ENCODE data around the gene ARHGAP32. TPM values are rescaled to one million over a fixed set of nuclear protein-coding genes. Genes with fewer than 3 reads are reported as not detected.

Gene ARHGAP32
- total RNA-seq, 2 experiments from 2014 or later: not detected

DNA sequence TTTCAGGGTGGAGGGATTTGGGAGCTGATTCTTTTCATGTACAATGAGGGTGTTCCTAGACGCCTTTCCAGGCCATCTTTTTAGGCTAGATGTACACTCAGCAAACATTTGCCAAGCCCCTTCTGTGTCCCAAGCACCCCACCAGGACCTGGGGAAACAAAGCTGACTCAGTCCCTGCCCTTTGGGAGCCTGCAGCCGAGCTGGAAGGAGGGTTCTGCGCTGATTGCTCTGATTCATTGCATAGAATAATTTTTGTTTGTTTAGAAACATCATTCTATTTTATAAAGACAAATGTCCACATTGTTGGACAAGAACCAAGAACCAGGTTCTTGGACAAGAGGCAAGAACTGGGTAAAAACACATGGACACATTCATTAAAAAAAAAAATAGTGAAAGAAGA lies 266.1 kb downstream of the ARHGAP32 start:
- ChIA-PET POLR2A (interaction anchor here (0.7 kb wide), 1 partner anchor 57 kb away, joined by 3 read pairs; no protein-coding TSS in a partner anchor), CTCF (ENCODE audit: unreplicated experiment) (no interaction called here)
- H3K4me1 ChIP-seq (ENCODE audit: insufficient read depth, low read length, poor library complexity, severe bottlenecking): no peaks in the 10 kb centered on the region
- H4K20me1 ChIP-seq (ENCODE audit: insufficient read depth, low read length): no peaks in the 10 kb centered on the region
- no peak overlapping the region for H3K27ac ChIP-seq (ENCODE audit: low read depth, low read length, poor library complexity, severe bottlenecking)
- no peak overlapping the region for H3K4me2 ChIP-seq (ENCODE audit: low read length)
- H3K9me2 ChIP-seq (ENCODE audit: insufficient read depth, low read length): no peaks in the 10 kb centered on the region
- DNase-seq (ENCODE audit: low spot score): no peak
- no peaks in the 10 kb centered on the region for H3K36me3 ChIP-seq (ENCODE audit: insufficient read depth, low read length)
- H3K9me3 ChIP-seq (ENCODE audit: low read length): no peaks in the 10 kb centered on the region
- TF ChIP-seq EZH2phosphoT487 (IDR thresholded peaks at IDR 0.05; ENCODE audit: borderline replicate concordance, low read depth, low read length): no peak
- TF ChIP-seq, protein P1, sequence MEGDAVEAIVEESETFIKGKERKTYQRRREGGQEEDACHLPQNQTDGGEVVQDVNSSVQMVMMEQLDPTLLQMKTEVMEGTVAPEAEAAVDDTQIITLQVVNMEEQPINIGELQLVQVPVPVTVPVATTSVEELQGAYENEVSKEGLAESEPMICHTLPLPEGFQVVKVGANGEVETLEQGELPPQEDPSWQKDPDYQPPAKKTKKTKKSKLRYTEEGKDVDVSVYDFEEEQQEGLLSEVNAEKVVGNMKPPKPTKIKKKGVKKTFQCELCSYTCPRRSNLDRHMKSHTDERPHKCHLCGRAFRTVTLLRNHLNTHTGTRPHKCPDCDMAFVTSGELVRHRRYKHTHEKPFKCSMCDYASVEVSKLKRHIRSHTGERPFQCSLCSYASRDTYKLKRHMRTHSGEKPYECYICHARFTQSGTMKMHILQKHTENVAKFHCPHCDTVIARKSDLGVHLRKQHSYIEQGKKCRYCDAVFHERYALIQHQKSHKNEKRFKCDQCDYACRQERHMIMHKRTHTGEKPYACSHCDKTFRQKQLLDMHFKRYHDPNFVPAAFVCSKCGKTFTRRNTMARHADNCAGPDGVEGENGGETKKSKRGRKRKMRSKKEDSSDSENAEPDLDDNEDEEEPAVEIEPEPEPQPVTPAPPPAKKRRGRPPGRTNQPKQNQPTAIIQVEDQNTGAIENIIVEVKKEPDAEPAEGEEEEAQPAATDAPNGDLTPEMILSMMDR (conservative IDR thresholded peaks at IDR 0.05; ENCODE audit: low read length): no peak
- H3K79me2 ChIP-seq (ENCODE audit: insufficient read depth, low read depth, low read length): no peaks in the 10 kb centered on the region
- intact Hi-C loops (cut with micrococcal nuclease; ENCODE audit: unreplicated experiment): no loop called here
- no peak overlapping the region for H3K4me3 ChIP-seq (ENCODE audit: low read depth, low read length, poor library complexity, severe bottlenecking)
- H2AFZ ChIP-seq (ENCODE audit: low read length): no peak overlapping the region
- BruUV-seq (replicated peaks): no TSS peak

DNA sequence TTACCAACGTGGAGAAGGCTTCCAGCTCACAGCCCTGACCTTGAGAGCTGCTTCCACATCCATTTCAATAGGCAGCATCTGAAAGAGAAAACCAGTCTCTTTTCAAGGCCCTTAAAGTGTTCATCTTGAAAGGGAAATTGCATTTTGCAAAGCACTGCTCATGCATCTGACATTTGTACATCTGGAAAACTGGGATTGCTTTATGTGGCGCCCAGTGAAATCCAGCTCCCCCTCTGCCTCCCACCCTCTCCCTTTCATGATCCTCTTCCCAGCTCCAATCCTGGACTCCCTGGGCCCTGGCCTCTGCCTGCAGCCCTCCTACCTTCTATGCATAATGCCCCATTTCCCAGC lies 266.9 kb downstream of the ARHGAP32 start:
- Histone ChIP-seq H3K4me2 (ENCODE audit: low read length) (no peak overlapping the region), H2AFZ (ENCODE audit: low read length) (no peak overlapping the region), H4K20me1 (ENCODE audit: insufficient read depth, low read length) (no peaks in the 10 kb centered on the region), H3K4me3 (ENCODE audit: low read depth, low read length, poor library complexity, severe bottlenecking) (no peak overlapping the region), H3K9me2 (ENCODE audit: insufficient read depth, low read length) (no peaks in the 10 kb centered on the region), H3K79me2 (ENCODE audit: insufficient read depth, low read depth, low read length) (no peaks in the 10 kb centered on the region), H3K27ac (ENCODE audit: low read depth, low read length, poor library complexity, severe bottlenecking) (no peak overlapping the region), H3K36me3 (ENCODE audit: insufficient read depth, low read length) (no peaks in the 10 kb centered on the region), H3K4me1 (ENCODE audit: insufficient read depth, low read length, poor library complexity, severe bottlenecking) (no peaks in the 10 kb centered on the region), H3K9me3 (ENCODE audit: low read length) (no peaks in the 10 kb centered on the region)
- BruUV-seq (replicated peaks): no TSS peak
- no peak for DNase-seq (ENCODE audit: low spot score)
- TF ChIP-seq, protein P1 (conservative IDR thresholded peaks at IDR 0.05; ENCODE audit: low read length): no peak
- TF ChIP-seq EZH2phosphoT487 (IDR thresholded peaks at IDR 0.05; ENCODE audit: borderline replicate concordance, low read depth, low read length): no peak
- ChIA-PET CTCF (ENCODE audit: unreplicated experiment) (no interaction called here), POLR2A (no interaction called here)
- intact Hi-C loops (cut with micrococcal nuclease; ENCODE audit: unreplicated experiment): no loop called here

DNA sequence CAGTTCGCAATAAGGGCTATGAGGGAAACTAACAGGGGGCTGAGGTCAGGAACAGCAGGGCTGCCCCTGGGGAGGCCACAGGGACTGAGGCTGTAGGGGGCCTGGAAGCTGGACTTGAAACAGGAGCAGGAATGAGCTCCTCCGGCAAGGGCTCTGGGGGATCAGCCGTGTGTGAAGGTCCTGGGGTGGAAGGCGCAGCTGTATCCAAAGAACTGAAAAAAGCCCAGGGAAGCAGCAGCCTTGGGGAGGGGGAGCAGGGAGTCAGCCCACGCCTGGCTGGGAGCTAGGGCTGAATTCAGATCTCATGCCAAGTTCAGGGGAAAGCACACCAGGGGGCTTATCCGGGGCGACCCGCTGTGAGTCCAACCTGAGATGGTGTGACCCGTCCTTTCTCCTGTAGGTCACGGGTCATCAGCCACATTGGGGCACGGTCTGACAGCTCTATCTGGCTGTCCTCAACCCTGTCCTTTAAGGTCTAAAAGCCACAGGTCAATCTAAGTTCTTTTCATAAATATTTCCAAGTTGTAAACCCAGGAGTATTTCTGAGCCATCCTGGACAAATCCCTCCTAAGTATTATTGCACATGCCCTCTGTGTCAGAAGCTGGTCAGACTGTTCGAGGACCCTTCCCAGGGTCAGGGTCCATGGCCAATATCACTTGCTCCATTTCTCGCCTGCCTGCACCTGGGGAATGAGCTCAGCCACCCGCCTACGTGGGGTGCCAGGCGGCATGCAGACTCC lies 267.4 kb downstream of the ARHGAP32 start:
- Histone ChIP-seq H3K4me3 (ENCODE audit: low read depth, low read length, poor library complexity, severe bottlenecking) (no peak overlapping the region), H3K27ac (ENCODE audit: low read depth, low read length, poor library complexity, severe bottlenecking) (no peak overlapping the region), H3K9me2 (ENCODE audit: insufficient read depth, low read length) (no peaks in the 10 kb centered on the region), H3K79me2 (ENCODE audit: insufficient read depth, low read depth, low read length) (no peaks in the 10 kb centered on the region), H3K36me3 (ENCODE audit: insufficient read depth, low read length) (no peaks in the 10 kb centered on the region), H4K20me1 (ENCODE audit: insufficient read depth, low read length) (no peaks in the 10 kb centered on the region), H3K4me2 (ENCODE audit: low read length) (no peak overlapping the region), H3K9me3 (ENCODE audit: low read length) (no peaks in the 10 kb centered on the region), H3K4me1 (ENCODE audit: insufficient read depth, low read length, poor library complexity, severe bottlenecking) (no peaks in the 10 kb centered on the region), H2AFZ (ENCODE audit: low read length) (no peak overlapping the region)
- BruUV-seq (replicated peaks): no TSS peak
- intact Hi-C loops (cut with micrococcal nuclease; ENCODE audit: unreplicated experiment): no loop called here
- TF ChIP-seq, protein P1 (conservative IDR thresholded peaks at IDR 0.05; ENCODE audit: low read length): no peak
- no peak for TF ChIP-seq EZH2phosphoT487 (IDR thresholded peaks at IDR 0.05; ENCODE audit: borderline replicate concordance, low read depth, low read length)
- POLR2A ChIA-PET: no interaction called here
- CTCF ChIA-PET (ENCODE audit: unreplicated experiment): no interaction called here
- no peak for DNase-seq (ENCODE audit: low spot score)
